GM19035 (cell line): ENCODE results near the gene KIAA1586.

Experiments used
- ATAC-seq: cut with Tn5 transposase; IDR thresholded peaks from one replicate; pipeline ENCODE4 v1.9.1; 2021; ENCODE audit not compliant: unreplicated experiment

Gene KIAA1586

DNA sequence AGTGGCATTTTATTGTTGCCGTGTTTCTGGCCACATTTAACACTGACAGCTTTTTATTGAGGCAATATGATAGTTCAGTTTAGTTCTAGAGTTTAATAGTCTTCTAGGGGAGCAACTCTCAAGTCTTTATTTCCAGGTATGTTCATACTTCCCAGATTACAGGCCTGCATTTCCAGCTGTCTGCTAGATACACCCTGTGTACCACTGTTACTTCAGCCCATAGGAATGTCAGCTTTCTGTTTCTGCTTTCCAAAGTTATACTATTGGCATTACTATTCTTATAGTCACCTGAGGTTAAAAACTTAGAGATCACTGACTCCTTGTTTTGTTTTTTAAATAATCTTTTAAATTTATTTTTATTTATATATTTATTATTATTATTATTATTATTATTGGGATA lies 51.1 kb downstream of the KIAA1586 start:
- no peak for ATAC-seq

DNA sequence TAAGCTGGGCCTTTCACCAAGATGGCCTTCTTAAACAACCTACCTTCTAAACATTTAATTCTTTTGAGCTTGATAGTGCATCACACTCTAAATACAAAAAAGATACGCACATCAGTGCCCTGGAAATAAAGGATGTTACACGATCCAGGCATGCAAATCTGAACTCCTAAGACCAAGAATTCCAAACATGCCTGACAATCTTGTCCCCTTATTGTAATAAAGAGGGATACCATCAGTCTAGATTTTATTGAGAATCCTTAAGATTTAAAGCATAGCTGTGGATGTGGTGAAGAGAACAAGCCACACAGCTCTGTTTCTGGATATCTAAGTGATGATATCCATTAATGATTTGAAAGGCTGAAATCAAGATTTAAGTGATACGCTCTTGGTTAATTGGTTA lies 56.5 kb downstream of the KIAA1586 start:
- ATAC-seq, result no peak

GRCh38 chr6:57104336-57104735 lies 57.8 kb downstream of the KIAA1586 start:
- ATAC-seq, result no peak
